Inferior parietal cortex (tissue), 1 donor: ENCODE data around the gene RPS6KB2.
"Not testable (repeated sequence)": the region's sequence is repeated elsewhere in the genome, so short reads cannot be mapped to it uniquely, and the experiment has no call there.

ENCODE experiments used
- DNase-seq: peaks from one replicate; pipeline ENCODE4 v3.0.0-alpha.2; 2016; ENCODE audit errors: extremely low spot score

Gene RPS6KB2

DNA sequence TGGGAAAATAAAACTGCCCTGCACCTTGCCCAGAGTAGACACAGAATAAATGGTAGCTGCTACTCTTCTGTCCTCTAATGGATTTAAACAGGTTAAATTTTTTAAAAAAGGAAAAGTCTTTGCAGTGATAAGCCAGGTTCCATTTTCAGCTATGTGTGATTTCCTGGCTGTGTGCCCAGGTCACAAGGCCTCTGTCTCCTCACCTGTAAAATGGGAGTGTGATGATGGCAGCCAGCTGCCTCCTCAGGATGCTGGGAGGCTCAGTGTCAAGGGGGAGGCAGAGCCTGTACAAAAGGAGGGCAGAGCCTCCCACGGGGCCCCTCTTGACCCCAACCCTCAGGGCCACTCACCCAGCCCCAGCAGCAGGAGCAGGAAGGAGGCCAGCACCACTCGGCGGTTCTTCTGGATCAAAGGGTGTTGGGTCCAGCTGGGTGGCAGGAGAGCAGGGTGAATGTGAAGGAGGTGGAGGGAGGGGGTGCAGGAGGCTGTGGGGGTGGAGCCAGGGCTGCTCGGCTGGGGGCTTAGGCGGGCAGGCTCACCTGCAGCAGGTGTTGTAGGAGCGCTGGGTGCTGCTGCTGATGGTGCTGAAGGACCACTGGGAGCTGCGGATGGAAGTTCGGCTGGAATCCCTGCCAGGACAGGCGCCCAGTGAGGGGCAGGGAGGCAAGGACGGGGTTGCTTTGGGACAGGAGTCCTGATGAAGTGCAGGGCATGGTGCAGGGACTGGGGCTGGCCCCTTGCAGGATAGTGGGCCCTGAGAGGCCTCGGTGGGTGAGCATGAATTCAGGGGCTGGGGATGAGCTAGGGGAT is 38.9 kb downstream of the RPS6KB2 start:
- no peak for DNase-seq

DNA sequence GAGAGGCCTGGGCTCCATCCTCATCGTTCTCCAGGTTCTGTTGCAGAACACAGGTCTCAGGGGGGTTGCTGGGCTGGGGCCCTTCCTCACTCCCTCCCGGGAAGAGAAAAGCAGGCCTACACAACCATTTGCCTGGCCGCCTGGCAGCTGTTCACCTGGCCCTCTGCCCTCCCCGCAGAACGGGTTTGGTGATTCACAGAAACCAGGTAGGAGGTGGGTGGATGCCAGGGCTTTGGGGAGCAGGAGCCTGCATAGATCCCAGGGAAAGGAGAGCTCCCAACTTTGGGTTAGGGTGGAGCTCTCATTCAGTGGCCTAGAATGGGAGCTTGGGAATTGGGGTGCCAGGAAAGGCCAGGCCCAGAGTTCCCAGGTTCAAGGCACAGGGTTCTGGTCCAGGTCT is 39.8 kb downstream of the RPS6KB2 start:
- no peak for DNase-seq

DNA sequence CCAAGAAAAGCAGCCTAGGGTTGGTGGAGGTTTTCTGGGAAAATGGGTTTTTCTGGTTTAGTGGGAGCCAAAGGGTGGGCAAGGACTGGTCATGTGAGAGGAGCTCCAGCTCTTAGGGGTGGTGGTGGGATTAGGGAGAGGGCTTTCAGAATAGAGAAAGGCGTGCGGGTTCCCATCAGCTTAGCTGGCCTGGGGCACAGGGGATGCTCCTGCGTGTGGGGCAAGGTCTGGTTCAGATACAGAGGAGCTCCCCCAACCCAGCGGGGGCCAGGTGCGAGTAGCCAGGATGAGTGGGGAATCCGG is 40.1 kb downstream of the RPS6KB2 start:
- no peak for DNase-seq

GRCh38 chr11:67468759-67469507 is 40.6 kb downstream of the RPS6KB2 start, which contains the start of gene TMEM134:
TMEM134 (minus strand) TSS chr11:67469251; CDS start chr11:67469192, 59 bp downstream.
- peak; percentile 85 for DNase-seq

GRCh38 chr11:67469508-67469811 is 41.2 kb downstream of the RPS6KB2 start:
- no peak for DNase-seq

- DNase-seq, result no peak
These were observed 42.2 kb downstream of the RPS6KB2 start for GRCh38 chr11:67470337-67471002.

DNA sequence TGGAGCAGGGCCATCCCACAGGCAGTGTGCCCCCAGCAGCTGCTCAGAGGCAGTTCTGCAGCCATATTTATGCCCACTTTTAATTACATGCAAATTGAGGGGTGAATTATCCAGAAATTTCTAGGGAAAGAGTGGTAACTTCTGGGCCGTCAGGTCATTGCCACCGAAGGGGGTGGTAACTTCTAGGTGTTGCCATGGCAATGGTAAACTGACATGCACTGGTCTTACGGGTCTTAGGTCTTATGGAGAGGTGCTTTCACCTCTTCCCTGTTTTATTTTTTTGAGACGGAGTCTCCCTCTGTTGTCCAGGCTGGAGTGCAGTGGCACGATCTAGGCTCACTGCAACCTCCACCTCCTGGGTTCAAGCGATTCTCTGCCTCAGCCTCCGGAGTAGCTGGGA is 44.6 kb downstream of the RPS6KB2 start:
- no peak for DNase-seq

GRCh38 chr11:67476692-67477091 is 48.4 kb downstream of the RPS6KB2 start:
- DNase-seq, result not testable (repeated sequence)

GRCh38 chr11:67477344-67478050 is 49.2 kb downstream of the RPS6KB2 start:
- DNase-seq, result not testable (repeated sequence)

DNA sequence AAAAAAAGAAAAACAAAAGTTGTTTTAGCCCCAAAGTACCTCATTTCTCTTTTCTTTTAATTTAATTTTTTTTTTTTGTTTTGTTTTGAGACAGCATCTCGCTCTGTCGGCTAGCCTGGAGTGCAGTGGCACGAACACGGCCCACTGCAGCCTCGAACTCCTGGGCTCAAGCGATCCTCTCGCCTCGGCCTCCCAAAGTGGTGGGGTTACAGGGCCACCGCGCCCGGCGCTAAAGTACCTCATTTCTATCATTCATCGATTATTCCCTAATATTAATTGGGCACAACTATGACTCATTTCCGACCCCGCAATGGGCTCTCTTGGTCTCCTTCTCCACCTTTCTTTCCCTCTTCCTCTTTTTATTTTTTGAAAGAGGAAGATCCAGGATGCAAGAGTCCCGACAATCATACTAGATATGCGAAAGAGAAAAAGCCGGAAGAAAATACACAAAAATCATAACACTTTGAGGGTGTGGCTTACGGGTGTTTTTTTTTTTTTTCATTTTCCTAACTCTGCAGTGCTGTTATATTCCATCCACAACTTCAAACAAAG is 54.1 kb downstream of the RPS6KB2 start:
- no peak for DNase-seq

DNA sequence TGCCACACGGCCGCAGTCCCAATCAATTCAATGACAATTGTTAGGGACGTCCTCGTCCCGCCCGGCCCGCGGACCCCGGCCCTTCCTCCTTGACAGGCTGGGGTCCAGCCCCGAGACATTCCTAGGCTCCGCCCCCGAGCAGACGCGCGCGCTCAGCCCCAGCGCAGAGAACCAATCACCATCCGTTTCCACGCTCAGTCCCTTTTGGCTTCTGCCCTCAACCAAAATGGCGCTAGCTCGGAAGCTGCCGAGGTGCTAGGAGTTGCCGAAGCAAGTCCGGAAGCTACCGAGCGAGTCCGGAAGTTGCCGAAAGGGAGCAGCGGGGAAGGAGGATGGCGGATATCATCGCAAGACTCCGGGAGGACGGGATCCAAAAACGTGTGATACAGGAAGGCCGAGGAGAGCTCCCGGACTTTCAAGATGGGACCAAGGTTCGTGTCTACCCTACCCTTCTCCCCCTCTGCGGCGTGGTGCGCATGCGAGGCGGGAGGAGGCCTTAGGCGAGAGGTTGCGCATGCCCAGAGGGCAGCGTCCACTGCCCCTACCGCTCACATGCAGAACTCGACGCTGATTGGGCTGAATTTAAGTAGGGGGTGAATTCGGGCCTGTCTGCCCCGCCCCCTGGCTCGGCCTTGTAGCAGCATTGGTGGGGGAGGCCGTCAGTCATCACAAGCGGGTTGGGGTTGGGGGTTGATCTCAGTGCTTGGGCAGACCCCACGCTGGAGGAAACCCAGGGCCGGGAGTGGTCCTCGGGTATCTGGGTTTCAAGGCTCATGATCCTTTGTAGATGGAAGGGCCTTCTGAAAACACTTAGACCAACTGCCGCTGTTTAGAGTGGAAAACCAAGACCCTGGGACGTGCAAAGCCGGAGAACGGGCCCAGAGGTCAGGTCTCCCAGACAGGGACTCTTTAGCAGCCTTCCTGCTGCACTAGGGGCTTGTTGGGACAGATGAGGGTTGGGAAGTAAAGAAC is 54.8 kb downstream of the RPS6KB2 start, which contains the start of gene AIP:
AIP (plus strand) TSS at position 200 of the 972 bp plus-strand sequence; CDS start at position 333, 133 bp downstream.
- peak; percentile 99 for DNase-seq

GRCh38 chr11:67483831-67484665 is 55.8 kb downstream of the RPS6KB2 start:
- no peak for DNase-seq

- no peak for DNase-seq
These were observed 56.6 kb downstream of the RPS6KB2 start for GRCh38 chr11:67484847-67485311.
